ENCODE measurements around the gene CCDC183.
"Not testable (repeated sequence)": the region's sequence is repeated elsewhere in the genome, so short reads cannot be mapped to it uniquely, and the experiment has no call there.

CCDC183 gene

GRCh38 chr9:136760834-136761544 lies 35.1 kb upstream of the CCDC183 start:
- not testable (repeated sequence) for DNase-seq (ENCODE audit: low read depth in 2 of 2)

GRCh38 chr9:136761545-136761981 lies 34.6 kb upstream of the CCDC183 start:
- DNase-seq (ENCODE audit: low read depth in 2 of 2) = no peak

DNA sequence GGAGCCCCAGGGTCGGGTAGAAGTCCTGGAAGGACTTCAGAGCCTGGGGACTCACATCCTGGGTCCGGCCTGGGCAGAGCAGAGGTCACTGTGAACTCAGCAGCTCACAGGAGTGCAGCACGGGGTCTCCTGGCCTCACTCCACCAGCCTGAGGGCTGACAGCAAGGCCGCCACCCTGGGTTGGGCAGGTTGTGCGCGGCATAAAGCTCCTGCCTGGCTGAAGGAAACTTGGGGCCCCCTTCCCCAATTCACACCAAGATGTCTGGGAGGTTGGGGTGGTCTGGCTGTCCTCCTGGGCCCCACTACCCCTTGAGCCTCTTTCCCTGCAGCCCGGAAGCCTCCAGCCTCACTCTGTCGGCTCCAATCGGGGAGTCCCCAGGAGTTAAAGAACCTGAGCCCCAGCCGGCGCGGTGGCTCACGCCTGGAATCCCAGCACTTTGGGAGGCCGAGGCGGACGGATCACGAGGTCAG lies 33.9 kb upstream of the CCDC183 start:
- no peak for DNase-seq (ENCODE audit: low read depth in 2 of 2)

GRCh38 chr9:136762915-136763648 lies 33.1 kb upstream of the CCDC183 start:
- peak in 1 of 2 donors; percentile 38 for DNase-seq (ENCODE audit: low read depth in 2 of 2)

GRCh38 chr9:136763649-136764035 lies 32.5 kb upstream of the CCDC183 start:
- DNase-seq (ENCODE audit: low read depth in 2 of 2) = no peak

DNA sequence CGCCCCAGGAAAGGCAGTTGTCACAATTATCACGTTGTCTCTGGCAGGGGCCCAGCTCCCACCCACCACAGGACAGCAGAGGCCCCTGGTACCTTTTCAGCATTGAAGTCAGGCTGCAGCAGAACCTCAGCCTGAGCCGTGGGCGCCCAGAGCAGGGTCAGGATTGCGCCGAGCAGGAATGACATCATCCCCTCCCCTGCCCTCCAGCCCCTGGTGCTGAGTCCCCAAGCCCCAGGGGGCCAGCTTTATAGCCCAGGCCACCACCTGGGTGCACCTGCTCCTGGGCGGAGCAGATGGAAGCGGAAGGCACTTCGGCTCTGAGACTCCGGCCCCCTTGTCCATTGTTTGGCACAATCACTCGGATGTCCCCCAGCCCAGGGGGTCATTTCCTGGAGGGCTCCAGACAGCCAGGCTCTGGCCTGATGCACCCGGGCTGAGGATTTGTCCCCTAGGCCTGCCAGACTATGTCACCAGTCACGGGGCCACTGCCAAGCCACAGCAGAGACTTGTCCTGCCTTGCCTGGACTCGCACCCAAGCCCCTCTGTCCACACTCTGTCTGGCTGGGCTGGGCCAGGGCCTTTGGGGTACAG lies 31.7 kb upstream of the CCDC183 start, which contains the start of gene LCN15:
Gene LCN15 (minus strand): TSS at position 218 of the 591 bp plus-strand sequence. CDS start 30 bp downstream, at position 188.
- no peak for DNase-seq (ENCODE audit: low read depth in 2 of 2)

DNA sequence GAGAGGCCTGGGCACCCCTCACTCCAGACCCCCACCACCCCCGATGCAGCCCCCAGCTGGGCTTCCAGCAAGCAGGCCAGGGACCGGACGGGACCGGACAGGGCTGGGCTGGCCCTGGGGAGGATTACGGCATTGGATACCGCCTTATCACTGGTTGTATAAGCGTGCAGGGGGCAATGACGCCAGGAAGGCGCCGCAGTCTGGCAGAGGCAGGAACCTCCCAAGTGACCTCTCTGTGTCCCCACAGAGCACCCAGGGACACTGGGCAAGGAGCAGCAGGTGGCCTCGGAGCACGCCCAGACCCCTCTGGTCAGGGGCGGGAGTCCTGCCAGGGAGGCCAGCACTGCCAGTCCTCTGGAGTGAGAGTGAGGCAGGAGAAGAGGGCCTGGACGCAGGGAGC lies 31.1 kb upstream of the CCDC183 start:
- no peak for DNase-seq (ENCODE audit: low read depth in 2 of 2)

- not testable (repeated sequence) for DNase-seq (ENCODE audit: low read depth in 2 of 2)
These were observed 30.3 kb upstream of the CCDC183 start for GRCh38 chr9:136765745-136766409.

DNA sequence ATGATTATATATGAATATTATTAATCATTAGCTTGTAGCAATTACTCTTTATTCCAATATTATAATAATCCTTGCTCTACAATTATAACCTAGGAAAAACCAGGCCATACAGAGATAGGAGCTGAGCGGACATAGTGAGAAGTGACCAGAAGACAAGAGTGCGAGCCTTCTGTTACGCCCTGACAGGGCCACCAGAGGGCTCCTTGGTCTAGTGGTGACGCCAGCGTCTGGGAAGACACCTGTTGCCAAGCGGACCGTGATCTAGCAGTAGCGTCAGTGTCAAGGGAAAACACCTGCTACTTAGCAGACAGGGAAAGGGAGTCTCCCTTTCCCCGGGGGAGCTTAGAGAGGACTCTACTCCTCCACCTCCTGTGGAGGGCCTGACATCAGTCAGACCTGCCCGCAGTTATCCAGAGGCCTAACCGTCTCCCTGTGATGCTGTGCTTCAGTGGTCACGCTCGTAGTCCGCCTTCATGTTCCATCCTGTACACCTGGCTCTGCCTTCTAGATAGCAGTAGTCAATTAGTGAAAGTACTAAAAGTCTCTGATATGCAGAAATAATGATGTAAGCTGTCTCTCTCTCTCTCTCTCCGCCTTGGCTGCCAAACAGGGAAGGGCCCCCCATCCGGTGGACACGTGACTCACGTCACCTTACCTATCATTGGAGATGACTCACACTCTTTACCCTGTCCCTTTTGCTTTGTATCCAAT lies 29.6 kb upstream of the CCDC183 start:
- peak in 1 of 2 donors; percentile 19 for DNase-seq (ENCODE audit: low read depth in 2 of 2)

- peak in 1 of 2 donors; percentile 28 for DNase-seq (ENCODE audit: low read depth in 2 of 2)
These were observed 26.4 kb upstream of the CCDC183 start for GRCh38 chr9:136769710-136770191.

- no peak for DNase-seq (ENCODE audit: low read depth in 2 of 2)
These were observed 24.2 kb upstream of the CCDC183 start for GRCh38 chr9:136771907-136772415.

GRCh38 chr9:136773386-136774044 lies 22.6 kb upstream of the CCDC183 start:
- no peak for DNase-seq (ENCODE audit: low read depth in 2 of 2)

DNA sequence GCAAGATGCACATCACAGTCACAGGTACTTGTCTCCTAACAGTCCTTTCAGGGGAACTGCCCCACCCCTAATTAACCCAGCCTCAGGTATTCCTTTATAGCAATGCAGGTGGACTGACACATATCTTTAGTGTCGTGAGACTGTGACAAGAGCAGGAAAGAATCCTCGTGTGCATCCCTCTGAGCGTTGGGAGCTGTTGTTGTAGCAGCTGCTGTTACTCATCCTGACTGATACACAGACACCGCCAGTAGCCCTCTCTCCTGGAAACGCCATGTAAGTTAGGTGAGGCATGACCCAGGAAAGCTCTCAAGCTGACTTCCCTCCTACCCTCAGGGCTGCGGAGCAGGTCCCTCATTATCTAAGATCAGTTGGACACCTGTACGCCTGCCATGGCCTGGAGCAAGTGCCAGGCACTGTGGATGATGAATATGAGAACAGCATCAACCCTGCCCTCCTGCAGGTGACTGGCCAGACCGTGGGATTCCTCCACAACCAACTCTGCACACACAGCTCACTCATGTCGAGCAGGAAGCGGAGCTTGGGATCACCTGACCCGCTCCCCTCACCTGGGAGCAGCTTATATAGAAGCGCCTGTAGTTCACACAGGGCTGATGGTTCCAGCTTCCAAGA lies 21.6 kb upstream of the CCDC183 start:
- no peak for DNase-seq (ENCODE audit: low read depth in 2 of 2)

- DNase-seq (ENCODE audit: low read depth in 2 of 2) = no peak
These were observed 20.9 kb upstream of the CCDC183 start for GRCh38 chr9:136775191-136775590.

DNA sequence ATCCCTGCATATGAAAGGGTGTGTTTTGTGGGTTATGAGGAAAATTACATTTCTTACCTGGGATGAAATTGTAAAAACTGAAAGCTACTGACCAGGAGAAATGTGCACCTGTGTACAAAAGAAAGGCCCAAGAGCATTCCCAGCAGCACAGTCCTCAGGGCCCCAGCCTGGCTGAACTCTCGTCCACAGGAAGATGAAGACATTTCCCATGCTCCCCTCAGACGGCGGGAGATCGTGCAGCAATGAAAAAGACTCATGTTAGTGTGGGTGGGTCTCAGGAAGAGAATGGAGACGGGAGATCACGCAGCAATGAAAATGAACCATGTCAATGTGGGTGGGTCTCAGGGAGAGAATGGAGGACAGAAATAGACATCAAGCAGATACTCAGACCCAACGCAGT lies 19.2 kb upstream of the CCDC183 start:
- no peak for DNase-seq (ENCODE audit: low read depth in 2 of 2)

GRCh38 chr9:136777359-136777758 lies 18.8 kb upstream of the CCDC183 start:
- DNase-seq (ENCODE audit: low read depth in 2 of 2) = no peak

- no peak for DNase-seq (ENCODE audit: low read depth in 2 of 2)
These were observed 16.3 kb upstream of the CCDC183 start for GRCh38 chr9:136779808-136780207.

DNA sequence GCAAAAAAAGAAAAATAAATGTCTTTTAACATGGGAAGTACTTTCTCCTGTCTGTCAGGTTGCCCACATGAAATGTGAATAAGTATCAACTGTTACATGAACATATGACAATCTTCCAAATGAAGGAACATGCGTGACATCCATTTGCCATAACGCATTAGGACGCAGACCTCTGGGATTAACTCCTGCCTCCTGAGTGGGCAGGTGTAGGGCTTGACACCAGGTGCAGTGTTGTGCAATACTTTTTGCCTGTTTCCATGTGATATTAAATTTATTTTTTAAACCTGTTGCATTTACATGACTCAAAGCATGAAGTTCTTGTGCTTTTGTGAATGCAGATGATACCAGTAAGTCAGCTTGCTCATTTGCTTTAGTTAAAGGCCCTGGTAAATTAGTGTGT lies 13.7 kb upstream of the CCDC183 start:
- no peak for DNase-seq (ENCODE audit: low read depth in 2 of 2)

DNA sequence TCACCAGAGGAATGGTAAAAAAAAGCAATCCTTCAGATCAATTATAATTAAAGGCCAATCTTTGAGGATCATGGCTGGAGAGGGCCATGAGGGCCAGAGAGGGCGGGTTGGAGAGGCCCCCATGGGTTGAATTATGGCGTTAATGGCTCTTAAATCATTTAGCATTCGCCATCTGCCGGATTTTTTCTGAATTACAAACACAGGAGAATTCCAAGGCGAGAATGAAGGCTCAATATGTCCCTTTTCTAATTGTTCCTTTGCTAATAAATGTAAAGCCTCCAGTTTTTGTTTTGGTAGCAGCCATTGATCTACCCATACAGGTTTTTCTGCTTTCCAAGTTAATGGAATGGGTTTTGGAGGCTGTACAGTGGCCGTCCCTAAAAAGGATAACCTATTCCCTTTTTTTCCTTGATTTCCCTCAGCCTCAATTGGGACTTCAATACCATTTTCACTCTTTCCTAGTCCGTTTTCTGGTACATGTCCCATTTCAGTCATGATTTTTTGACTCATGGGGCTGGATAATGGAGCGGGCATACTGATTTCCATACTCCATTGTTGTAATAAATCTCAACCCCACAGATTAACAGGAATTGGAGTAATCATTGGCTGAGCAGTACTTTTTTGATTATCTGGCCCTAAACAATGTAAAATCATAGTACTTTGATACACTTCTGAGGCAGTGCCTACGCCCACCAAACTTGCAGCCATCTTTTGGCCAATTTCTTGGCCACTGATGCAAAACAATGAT lies 11.7 kb upstream of the CCDC183 start:
- DNase-seq (ENCODE audit: low read depth in 2 of 2) = no peak
